Measurements from ENCODE around the gene ARHGAP18.
"Not testable (repeated sequence)": the region's sequence is repeated elsewhere in the genome, so short reads cannot be mapped to it uniquely, and the experiment has no call there.

ARHGAP18 gene

DNA sequence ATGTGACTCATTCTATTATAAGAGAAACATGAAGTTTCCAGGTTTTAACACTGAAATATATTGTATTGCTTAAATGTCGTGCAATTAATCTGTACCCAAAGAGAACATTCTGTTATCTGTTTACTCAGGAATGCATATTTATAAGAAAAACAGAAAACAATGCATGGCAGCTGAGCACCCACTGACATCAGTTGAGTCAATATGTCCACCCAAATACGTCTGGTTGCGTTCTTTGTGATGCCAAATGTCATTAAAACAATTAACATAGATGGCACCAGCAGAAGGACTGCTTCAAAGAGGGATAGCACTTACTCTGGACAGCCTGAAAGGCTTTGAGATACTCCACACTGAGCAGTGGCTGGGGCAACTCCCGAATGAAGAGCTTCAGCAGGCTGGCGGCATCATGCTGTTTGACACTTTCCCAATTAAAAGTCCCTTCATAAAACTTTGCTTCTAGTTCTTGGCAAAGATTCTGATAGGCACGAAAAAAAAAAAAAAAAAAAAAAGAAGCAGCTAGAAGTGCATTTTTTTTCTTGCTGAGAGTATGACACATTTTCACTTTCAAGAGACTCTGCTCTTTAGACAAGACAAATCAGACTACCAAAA lies 102.3 kb downstream of the ARHGAP18 start:
- no peak for DNase-seq

DNA sequence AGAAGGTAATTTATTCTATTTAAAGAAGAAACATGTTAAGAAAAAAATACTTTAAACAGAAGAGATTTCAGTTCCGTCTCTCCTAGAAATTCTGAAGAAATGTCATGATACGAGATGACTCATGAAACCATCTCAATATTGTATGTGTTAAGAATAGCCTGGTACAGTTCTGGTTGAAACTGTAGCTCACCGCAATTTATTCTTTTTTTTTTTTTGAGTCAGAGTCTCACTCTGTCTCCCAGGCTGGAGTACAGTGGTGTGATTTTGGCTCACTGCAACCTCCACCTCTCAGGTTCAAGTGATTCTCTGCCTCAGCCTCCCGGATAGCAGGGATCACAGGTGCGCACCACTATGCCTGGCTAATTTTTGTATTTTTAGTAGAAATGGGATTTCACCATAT lies 103.3 kb downstream of the ARHGAP18 start:
- DNase-seq: no peak

DNA sequence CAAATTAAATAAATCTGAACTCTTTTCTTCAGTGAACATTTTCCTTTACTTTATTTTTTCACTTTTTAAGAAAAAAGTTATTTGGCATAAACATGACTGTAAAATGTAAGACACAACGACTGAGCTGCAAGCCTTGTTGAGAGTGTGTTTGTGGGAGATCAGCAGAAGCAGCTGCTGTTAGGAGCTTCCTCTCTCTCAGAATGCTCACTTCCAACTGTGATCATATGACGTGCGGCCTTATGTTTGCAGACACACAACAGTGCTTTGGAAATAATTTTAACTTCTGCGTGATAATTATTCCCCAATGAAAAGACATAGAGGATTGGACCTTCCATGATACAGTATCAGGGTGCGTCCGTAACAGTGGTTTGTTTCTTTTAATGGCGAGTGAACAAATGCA lies 104.0 kb downstream of the ARHGAP18 start:
- no peak for DNase-seq

DNA sequence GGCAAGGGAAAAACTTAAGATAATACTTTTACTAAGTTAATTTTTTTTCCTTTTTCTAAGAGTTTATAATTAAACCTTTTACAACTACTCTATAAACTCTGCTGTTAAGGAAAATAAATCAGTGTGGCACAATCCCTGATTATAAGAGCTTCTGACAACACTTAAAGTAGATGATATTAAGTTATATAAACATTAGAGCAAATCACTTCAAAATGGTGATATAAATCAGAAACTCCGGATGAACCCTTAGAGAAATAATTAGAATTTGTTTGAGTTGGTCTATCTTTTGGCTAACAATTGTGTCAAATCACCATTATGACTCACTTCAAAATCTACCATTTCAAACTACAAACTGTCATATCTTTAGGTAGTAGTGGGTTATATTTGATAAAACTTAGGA lies 104.9 kb downstream of the ARHGAP18 start:
- no peak for DNase-seq

DNA sequence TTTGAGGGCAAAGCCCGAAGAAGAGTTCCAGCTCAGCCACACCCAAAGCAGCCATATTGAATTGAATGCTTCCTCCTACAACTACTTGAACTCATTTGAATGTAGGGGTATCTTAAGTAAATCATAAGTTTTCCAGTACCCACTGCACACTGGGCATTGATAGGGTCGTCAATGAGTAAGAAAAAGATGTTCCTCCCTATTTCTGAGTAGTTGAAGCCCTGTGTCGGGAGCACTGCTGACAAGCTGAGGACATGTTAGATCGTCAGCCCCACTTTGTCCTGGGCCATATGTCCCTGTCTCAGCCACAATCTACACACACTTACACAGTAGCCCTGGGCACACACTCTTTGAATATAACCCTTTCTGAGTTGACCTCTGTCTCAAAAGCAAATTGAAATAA lies 105.7 kb downstream of the ARHGAP18 start:
- DNase-seq: no peak

DNA sequence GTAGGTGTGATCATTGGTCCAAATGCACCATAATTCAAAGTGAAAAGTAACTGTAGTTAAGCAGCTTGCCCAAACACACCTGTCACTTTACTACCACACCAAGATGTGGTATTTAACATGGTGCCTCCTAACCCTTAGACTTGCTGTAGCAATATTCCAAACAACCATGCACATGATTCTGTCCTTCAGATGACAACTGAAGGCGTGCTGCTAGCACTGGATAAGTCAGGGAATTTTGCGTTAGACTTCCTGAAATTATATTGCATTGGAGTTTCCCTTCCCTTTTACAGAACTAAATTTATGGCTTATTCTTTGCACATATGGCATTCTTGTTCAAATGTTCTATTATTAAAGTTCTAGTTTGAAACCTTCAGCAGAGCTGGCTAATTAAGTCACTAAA lies 106.2 kb downstream of the ARHGAP18 start:
- no peak for DNase-seq

DNA sequence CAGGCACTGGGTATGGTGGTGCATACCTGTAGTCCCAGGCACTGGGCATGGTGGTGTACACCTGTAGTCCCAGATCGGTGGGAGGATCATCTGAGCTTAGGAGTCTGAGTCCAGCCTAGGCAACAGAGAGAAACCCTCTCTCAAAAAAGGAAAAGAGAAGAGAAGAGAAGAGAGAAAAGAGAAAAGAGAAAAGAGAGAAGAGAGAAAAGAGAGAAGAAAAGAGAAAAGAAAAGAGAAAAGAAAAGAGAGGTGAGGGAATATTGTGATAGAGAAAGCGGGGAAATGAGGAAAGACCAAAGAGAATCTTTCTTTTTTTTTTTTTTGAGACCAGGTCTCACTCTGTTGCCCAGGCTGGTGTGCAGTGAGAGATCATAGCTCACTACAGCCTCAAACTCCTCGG lies 108.7 kb downstream of the ARHGAP18 start:
- no peak for DNase-seq

DNA sequence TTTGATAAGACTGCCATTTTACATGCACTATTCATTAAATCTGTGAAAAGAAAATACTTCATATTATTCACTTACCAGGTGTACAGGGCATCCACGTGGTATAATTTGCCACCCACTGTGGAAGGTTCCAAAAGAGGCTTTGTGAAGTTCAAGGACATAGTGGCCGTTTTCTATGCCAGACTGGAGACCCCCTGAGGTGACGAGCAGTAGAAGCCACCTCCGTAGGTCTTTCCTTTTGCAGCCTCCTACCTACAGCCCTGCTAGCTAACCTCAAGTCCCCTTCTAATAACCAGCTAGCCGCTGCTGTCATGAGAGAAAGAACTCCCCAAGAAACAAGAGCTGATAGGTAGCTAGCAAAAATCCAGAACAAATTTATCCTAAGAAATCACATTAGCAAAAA lies 110.5 kb downstream of the ARHGAP18 start:
- DNase-seq: no peak

DNA sequence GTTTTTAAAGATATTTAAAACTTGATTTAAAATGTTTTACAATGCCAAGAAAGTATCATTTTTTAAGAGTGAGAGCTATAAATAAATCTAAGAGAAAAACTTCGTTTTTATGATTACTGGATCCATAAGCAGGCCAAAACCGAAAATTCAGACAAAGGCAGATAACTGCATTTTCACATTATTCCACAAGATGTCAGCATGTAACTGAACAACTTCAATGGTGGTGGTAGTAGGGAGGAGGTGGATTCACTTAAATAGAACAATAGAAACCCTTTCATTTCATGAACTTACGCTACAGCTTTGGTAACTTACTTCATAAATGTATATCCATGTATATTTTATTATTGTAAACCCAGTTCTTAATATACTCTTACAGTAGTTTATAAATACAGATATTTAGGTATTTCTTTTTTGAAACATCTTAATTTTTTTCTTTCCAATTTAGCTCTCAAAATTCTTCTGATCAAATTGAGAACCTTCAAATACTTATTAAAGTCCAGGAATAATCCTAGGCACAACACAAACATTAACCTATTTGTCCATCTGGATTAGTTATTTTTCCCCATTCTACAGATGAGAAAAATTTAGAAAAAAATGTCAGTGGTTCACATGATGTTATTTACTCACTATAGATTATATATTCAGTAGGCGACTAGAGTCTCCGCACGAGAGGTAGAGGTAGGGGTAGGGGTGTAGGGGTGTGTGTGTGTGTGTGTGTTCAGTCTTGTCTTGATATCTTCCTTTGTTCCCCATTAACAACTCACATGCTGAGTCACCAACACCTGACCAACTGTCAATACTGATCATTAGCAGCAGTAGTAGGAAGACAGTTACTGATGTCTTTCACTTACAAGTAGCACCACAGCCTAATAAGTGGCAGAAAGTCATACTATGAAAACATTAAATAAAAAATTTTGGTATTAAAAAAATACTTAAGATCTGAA lies 111.5 kb downstream of the ARHGAP18 start:
- DNase-seq: no peak

DNA sequence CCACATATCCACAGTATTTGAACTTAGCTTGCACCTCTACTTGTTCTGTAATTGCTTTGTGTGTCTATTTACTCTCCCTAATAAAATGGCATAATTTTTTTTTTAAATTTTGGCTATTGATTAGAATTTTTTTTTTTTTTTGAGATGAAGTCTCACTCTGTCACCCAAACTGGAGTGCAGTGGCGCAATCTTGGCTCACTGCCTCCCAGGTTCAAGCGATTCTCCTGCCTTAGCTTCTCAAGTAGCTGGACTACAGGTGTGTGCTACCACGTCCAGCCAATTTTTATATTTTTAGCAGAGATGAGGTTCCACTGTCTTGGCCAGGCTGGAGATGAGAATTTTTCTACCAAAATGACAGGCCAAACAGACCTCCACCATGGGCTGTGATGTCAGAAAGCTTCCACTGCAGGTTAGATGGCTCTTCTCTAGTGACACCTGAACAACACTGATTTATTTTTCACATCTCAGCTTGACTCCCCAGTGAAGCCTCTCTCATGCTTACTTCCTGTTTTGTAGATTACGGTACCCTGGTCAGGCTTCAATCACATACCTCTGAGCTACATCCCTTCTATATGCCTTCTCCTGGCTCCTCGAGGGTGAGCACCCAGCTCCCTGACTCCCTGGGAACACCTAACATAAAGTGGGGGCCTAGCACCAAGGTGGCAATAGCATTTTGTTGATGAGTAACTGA lies 112.8 kb downstream of the ARHGAP18 start:
- no peak for DNase-seq

DNA sequence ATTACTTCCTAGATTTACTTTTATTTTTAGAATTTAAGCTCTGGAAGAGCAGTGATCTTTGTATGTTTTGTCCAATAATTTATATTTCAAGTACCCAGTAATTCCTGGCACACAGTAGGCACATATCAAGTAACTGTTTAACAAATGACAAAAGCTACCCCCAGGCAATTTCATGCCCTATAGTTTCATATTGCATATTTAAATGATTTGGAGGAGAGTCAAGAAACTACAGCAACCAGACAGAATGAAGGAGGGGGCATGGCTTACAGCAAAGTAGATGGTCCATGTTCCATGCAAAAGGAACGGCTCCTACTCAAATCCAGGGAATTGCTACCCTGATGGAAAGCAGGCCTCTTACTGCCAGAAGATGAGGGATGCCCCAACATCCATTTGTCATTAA lies 113.5 kb downstream of the ARHGAP18 start:
- no peak for DNase-seq

DNA sequence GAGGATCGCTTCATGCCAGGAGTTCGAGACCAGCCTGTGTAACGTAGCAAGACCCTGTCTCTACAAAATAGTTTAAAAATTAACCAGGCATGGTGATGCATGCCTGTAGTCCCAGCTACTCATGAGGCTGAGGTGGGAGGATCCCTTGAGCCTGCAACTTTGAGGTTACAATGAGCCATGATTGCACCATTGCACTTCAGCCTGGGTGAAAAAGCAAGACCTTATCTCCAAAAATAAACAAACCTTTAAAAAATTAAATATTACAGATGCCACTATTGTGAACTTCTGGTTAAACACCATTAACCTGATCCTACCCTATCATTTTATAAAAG lies 116.8 kb downstream of the ARHGAP18 start:
- no peak for DNase-seq

DNA sequence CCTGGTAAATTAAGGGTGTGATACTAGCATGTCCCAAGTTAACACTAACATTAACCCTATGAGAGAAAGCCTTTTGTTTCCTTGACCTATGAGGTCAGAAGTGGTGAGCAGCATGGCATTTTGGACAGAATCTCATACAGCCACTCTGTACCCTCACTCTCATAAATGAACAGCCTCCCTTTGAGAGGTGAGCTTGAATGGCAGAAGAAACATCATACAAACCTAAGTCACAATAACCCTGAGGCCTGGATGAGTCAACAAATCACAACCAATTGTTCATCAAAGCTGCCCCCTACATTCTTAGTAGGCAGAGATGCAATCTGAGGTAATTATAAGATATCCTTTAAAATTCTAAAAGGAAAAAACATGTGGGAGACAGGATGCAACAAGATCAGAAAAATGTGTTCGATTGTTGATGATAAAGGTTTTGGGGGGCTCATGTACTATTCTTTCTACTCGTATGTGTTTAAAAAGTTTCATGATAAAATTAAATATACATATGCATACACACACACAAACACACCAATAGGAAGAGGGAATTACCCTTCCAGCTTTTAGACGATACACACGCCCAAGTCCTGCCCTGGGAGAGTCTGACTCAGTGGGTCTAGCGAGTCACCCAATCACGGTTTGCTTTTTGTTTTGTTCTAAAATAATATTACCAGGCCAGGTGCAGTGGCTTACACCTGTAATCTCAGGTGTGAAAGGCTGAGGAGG lies 117.3 kb downstream of the ARHGAP18 start:
- no peak for DNase-seq

DNA sequence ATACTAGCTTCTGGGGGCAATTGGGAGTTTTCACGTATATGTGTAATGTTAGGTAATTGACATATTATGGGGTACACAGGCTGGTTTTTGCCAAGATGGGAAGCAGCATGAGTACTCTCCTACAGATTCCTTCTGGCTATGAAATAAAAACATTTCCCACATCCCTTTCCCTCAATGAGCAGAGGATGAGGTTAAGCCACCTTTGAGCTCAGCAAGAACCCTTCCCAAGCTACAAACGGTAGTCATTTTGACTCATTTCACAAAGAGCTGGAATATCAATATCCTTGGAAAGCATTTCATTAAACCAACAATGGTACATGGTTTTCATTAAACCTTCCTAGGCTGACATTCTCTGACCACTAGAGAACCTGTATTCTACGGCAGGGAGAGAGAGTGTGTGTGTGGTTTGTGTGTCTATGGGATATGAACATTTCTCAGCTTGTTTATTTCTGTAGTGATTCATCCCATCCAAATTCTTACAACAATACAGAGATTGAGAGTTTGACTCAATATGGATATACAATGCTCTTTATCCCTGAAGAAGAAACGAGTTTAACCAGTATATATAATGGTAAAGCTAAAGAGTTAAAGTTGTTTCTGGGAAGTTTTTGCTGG lies 119.5 kb downstream of the ARHGAP18 start:
- no peak for DNase-seq

DNA sequence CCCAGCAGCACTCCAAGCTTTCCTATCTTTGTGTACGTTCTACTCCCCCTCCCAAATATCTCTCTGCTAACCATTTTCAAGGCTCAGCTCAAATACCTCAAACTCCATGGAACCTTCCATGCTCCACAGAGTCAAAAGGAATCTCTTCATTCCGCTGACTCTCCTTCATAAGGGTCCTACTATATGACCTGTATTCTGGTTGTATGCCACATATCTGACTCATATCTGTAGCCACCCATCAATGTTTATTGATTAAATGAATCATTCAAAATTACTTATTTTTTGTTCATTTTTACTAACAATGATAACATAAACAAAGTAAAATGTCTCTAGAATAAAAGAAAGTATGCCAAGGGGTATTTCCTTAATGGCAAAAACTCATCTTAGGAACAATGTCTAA lies 123.2 kb downstream of the ARHGAP18 start:
- no peak for DNase-seq

DNA sequence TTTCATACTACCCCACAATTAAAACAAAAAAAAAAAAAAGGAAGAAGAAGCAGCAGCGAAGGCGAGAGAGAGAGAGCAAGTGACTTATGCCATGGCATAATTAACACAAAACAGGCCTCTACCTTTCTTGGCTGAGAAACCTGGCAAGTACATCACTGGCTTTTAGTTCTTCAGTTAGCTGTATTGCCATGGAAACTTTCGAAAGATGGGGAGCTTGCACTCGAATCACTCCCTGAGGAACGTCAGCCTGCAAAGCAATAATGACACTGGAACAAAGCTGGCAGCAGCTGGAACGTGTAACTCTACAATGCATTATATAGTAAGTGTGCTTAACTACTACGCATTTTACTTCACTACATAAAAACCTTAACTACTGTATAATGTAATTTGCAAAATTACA lies 126.1 kb downstream of the ARHGAP18 start:
- no peak for DNase-seq

DNA sequence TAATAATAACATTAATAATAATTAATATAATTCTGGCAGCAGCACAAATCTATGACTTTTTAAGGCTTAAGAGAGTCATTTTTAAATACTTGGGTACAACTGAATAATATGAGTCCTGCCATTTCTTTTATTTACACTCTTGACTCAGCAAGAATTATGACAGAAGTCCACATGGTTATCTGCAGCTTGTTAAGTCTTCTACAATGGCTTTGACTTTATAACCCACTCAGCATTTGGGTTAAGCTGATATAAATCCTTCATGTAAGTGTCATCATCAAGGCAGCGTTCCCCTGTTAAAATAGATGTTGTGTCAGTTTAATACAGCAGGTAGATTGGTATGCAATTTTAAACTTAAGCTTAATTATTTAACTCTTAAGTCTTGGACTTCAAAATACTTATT lies 131.7 kb downstream of the ARHGAP18 start:
- DNase-seq: no peak

DNA sequence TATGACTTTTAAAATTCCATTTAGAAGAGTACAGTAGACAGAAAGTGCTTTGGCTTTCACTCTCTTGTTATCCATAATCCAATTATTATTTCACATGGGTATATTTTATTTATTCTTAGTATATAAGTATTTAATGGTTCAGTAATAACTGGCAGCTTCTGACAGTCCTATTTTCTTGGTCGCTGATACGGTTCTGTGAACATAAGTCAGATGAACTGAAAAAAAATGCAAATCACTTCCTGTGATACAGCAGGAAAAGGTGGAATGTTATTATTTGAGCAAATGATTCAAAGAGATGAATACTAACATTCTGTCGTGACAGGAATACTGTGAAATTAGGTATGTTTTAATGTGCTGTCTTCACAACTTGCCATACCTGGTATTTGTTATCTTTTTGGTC lies 132.3 kb downstream of the ARHGAP18 start:
- no peak for DNase-seq

DNA sequence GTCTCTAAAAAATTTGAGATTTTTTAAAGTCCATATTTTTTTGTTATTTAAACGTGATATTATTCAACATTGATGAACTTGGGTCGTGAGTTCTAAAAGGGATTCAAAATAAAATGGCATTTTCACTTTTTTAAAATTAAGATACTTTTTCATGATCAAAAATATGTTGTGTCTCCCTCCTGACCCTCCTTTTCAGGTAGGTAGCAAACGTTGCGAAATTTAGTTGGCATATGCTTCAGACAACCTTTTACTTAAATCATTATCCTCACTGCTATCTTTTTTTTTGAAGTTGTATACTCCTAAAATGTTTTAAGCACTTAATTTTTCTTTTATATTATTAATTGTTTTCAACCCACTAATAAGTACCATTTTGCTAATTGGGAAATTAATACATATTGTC lies 133.5 kb downstream of the ARHGAP18 start:
- no peak for DNase-seq

DNA sequence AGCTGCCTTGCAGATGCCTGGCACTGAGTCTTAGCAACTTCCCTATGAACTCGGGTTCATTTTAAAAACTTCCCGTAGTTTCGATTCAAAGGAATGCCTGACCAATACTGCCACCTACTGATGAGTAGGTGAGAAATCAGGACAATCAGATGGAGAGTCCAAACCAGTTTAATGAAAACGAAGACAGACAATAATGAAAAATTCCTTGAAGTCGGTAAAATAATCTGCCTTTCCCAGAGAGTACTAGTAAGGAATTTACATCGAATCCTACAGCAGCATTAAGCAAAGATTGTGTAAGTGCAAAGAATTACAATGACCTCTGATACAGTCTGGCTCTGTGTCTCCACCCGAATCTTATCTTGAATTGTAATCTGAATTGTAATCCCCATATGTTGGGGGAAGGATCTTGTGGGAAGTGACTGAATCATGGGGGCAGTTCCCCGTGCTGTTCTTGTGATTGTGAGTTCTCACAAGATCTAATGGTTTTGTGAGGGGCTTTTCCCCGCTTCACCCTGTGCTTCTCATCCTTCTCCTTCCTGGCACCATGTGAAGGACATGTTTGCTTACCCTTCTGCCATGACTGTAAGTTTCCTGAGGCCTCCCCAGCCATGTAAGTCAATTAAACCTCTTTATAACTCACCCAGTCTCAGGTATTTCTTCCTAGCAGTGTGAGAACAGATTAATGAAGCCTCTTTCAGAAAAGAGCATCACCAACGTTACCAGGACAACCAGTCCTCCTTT lies 134.4 kb downstream of the ARHGAP18 start:
- no peak for DNase-seq

DNA sequence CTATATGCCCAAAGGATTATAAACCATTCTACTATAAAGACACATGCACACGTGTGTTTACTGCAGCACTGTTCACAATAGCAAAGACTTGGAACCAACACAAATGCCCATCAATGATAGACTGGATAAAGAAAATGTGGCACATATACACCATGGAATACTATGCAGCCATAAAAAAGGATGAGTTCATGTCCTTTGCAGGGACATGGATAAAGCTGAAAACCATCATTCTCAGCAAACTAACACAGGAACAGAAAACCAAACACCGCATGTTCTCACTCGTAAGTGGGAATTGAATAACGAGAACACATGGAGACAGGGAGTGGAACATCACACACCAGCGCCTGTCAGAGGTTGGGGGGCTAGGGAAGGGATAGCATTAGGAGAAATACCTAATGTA lies 135.4 kb downstream of the ARHGAP18 start:
- DNase-seq: not testable (repeated sequence)

DNA sequence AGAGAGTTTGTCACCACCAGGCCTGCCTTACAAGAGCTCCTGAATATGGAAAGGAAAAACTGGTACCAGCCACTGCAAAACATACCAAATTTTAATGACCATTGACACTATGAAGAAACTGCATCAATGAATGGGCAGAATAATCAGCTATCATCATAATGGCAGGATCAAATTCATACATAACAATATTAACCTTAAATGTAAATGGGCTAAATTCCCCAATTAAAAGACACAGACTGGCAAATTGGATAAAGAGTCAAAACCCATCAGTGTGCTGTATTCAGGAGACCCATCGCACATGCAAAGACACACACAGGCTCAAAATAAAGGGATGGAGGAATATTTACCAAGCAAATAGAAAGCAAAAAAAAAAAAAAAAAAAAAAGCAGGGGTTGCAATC lies 139.0 kb downstream of the ARHGAP18 start:
- not testable (repeated sequence) for DNase-seq
